SJCRH30 (cell line): ENCODE results near the gene FAM222A. TPM values are rescaled to one million over a fixed set of nuclear protein-coding genes. Genes with fewer than 3 reads are reported as not detected.

ENCODE experiments used
- DNase-seq, 2 experiments: peaks; one replicate each; pipeline ENCODE4 v3.0.0-alpha.2; 2015 to 2020
- H3K27ac ChIP-seq: fragments of 250-450 bp; sonication (Bioruptor Pico); 2 replicates; pipeline ENCODE4 v1.5.1; 2020; ENCODE audit warnings: mild to moderate bottlenecking, moderate library complexity
- H3K27me3 ChIP-seq: fragments of 250-450 bp; sonication (Bioruptor Pico); 2 replicates; pipeline ENCODE4 v1.5.1; 2020; ENCODE audit warnings: mild to moderate bottlenecking, moderate library complexity
- H3K36me3 ChIP-seq: fragments of 250-450 bp; sonication (Bioruptor Pico); 2 replicates; pipeline ENCODE4 v1.5.1; 2020; ENCODE audit warnings: mild to moderate bottlenecking, moderate library complexity
- H3K4me1 ChIP-seq: fragments of 250-450 bp; sonication (Bioruptor Pico); 2 replicates; pipeline ENCODE4 v1.5.1; 2020; ENCODE audit warnings: mild to moderate bottlenecking, moderate library complexity
- H3K4me3 ChIP-seq: fragments of 250-450 bp; sonication (Bioruptor Pico); 2 replicates; pipeline ENCODE4 v1.5.1; 2020; ENCODE audit warnings: mild to moderate bottlenecking, moderate library complexity
- H3K9me3 ChIP-seq: fragments of 250-450 bp; sonication (Bioruptor Pico); replicated peaks from 2 replicates; pipeline ENCODE4 v1.5.1; 2020; ENCODE audit warnings: mild to moderate bottlenecking, moderate library complexity
- total RNA-seq: library from RNA; depleted of rRNA; stranded (reverse); fragments of >200 nt; shearing (Covaris generic); gene quantifications from 2 replicates; pipeline ENCODE4 v1.2.3, GENCODE V29; 2014

Gene FAM222A
- total RNA-seq, 1 experiment from 2014 or later = 17.5 TPM

DNA sequence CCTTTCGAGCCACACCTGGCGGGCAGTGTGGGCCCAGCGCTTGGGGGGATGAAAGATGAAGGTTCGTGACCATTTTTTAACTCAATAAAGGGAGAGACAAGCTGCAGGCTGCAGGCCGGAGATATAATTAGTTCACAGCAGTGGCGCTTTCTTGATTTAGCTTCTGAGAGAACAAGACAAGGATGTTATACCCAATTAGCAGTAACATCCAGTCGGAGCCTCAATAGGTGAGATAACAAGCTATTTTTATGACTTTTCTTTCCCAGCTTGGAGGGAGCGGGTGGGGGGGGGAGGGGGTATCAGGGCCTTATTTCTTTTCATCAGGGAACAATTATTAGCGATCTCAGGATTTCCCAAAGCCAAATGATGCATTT is 9.1 kb downstream of the FAM222A start:
- H3K9me3 ChIP-seq = no peaks in the 10 kb centered on the region
- no peak overlapping the region for H3K4me3 ChIP-seq
- H3K4me1 ChIP-seq = peaks cover 41% of the 10 kb centered on the region
- DNase-seq = no peak
- no peak overlapping the region for H3K27ac ChIP-seq
- H3K27me3 ChIP-seq = no peaks in the 10 kb centered on the region
- H3K36me3 ChIP-seq = no peaks in the 10 kb centered on the region

DNA sequence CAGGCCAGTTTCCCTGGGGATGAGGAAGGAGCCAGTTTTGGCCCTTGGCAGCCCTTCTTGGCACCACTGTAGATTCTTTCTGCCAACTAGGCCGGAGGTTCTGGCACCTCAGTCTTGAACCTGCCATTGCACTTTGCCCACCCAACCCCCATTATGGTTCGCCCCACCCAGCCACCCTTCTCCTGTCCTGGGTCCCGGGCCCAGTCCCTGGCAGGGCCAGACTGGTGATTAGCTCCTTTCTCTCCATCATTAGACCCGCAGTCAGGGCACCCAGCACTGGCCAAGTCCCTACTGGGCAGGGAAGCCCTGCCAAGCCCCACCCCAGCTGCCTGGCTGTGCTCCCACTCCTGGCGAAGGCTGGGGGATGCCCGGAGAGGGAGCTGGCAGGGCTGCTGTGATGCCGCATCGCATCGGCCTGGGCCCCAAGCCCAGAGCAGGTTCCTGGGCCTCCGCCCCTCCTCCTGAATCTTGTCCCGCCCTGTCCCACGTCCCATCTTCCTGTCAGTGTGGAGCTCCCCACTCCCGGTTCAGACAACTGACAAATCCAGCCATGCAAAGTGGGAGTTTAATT is 9.8 kb downstream of the FAM222A start:
- DNase-seq = no peak
- no peak overlapping the region for H3K4me3 ChIP-seq
- H3K9me3 ChIP-seq = no peaks in the 10 kb centered on the region
- no peaks in the 10 kb centered on the region for H3K36me3 ChIP-seq
- H3K27ac ChIP-seq = no peak overlapping the region
- no peaks in the 10 kb centered on the region for H3K27me3 ChIP-seq
- H3K4me1 ChIP-seq = peaks cover 44% of the 10 kb centered on the region

DNA sequence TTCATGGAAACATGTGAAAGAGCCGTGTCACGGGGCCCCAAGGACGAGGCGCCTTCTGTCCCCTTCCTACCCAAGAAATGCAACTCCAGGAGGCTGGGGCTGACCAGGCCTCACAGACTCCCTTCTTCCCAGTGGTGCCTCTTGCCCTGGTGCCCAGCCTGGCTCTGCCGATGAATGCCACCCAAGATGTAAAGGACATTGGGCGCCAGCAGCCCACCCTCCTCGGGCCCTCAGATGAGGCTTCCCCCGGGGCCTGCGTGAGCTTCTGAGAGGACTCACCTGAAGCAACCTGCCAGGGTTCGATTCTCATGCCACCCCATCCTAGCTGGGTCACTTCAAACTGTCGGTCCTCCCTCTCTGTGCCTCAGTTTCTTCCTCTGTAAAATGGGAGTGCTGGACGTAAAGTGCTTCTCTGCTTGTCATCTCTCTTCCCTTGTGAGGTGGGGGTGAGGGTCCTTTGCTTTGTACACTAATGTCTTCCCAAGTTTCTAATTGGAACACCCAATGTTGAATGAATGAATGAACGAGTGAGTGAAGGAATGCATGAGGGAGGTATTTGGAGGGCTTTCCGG is 10.8 kb downstream of the FAM222A start:
- Histone ChIP-seq H3K4me1 (peaks cover 36% of the 10 kb centered on the region), H3K27me3 (no peaks in the 10 kb centered on the region), H3K36me3 (no peaks in the 10 kb centered on the region), H3K27ac (no peak overlapping the region), H3K4me3 (no peak overlapping the region), H3K9me3 (no peaks in the 10 kb centered on the region)
- no peak for DNase-seq

DNA sequence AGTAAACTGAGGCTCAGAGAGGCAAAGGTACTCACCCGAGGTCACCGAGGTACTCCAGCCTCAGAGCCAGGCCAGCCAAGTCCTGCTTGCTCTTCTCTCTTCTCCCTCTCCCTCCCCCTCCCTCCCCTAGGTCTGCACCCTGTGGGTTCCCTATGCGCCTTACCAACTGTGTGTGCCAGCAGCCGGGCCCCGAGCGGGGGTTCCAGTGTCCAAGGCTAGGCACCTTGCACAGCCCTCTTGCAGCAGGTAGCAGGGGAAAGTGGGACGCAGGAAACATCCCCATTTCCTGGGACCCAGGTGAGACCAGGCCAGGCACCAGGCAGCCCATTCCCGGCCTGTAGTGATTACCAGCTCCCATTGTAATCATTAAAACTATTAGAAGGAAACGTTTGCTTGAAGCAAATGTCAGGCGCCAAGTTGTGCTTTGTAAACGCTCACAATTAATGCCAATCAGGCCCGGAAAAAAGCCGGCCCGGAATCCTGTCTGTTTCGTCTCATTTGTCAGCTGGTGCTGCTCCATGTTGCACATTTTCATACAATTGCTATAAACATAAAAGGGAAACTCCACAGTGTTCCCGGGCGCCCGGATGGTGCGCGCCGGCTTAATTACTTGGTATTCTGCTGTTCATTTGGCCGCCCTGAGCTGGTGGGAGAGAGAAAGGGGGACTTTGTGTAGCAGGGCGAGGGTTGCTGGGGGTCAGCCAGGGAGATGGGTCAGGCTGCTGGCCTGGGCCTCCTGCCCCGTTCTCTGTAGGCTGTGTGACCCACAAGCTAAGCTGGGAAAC is 11.9 kb downstream of the FAM222A start:
- no peaks in the 10 kb centered on the region for H3K27me3 ChIP-seq
- no peak for DNase-seq
- peaks cover 25% of the 10 kb centered on the region for H3K4me1 ChIP-seq

DNA sequence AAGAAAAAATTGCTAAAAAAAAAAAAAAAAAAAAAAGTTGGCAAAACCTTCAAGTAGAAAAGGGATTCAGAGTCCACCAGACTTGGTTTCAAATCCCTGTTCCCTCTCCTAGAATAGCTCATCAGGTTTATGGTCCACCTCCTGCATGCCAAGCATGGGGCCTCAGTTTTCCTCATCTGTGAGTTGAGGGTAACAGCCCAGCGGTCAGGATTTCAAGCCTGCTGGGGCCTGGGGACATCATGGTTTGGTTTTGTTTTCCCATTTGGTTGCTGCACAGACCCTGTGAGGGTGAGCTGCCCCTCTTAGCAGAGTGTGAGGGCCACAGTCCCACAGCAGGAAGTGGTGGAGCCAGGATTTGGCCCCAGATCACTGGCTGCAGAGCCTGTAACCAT is 12.5 kb downstream of the FAM222A start:
- no peaks in the 10 kb centered on the region for H3K27me3 ChIP-seq
- no peaks in the 10 kb centered on the region for H3K36me3 ChIP-seq
- no peak overlapping the region for H3K4me3 ChIP-seq
- no peaks in the 10 kb centered on the region for H3K9me3 ChIP-seq
- H3K4me1 ChIP-seq = peaks cover 19% of the 10 kb centered on the region
- H3K27ac ChIP-seq = peak overlapping the region; percentile 88
- DNase-seq = no peak

More for the DNA sequence above, 11.9 kb downstream of the FAM222A start:
- H3K36me3 ChIP-seq = no peaks in the 10 kb centered on the region
- H3K9me3 ChIP-seq = no peaks in the 10 kb centered on the region
- no peak overlapping the region for H3K27ac ChIP-seq
- H3K4me3 ChIP-seq = no peak overlapping the region

DNA sequence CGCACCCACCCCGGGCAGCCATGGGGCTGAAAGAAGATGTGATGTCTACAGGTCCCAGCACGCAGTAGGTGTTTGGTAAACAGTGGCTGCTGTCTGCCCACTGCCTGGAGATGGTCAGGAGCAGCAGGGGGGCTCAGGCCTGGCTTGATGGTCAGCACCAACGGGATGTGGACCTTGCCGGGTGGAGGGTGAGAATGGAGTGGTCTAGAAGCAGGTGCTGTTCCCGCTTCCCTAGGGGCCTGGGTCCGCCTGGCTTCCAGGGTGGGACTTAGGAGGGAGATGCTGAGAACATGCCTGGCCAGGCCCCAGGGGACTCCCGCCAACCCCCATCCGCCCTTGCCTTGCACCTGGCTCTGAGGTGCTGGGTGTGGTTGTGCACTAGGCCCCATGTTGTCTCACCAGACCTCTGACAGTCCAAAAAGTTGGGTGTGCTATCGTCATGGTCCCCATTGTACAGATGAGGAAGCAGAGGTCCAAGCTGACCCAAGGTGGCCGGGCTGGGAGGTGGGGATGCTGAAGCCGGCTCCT is 12.9 kb downstream of the FAM222A start:
- no peaks in the 10 kb centered on the region for H3K9me3 ChIP-seq
- DNase-seq = peak in 1 of 2 experiments; percentile 28
- H3K27me3 ChIP-seq = no peaks in the 10 kb centered on the region
- H3K36me3 ChIP-seq = no peaks in the 10 kb centered on the region
- H3K27ac ChIP-seq = peak overlapping the region; percentile 88
- peaks cover 18% of the 10 kb centered on the region for H3K4me1 ChIP-seq
- no peak overlapping the region for H3K4me3 ChIP-seq

DNA sequence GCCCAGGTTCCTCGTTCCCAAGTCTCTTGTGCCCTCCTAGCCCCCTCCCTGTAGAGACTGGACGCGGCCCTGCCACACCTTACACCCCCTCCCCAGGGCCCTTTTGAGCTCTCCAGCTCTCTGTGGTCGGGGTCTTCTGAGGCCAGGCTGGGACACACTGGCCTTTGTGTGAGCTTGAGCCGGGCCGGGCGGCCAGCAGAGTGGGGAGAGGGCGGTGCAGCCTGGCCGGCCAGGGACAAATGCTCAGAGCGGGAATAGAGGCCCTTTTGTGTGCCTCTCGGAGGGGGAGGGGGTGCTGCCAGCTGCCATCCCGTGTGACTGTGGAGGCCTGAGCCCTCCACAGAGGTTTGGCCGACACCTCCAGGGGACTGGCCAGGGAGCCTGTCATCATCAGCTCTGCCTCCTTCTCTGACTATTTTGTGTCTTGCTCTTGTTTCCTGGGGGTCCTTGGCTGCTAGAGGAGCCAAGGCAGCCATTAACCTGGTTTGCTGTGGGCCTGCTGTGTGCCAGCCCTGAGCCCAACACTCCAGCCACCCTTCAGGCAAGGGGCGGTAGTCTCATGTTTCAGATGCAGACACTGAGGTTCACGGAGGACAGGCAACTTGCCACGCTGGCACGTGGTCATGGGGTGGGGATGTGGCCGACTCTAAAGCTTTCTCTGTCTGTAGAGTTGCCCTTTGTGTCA is 13.6 kb downstream of the FAM222A start:
- Histone ChIP-seq H3K27me3 (no peaks in the 10 kb centered on the region), H3K27ac (peak overlapping the region; percentile 88), H3K4me1 (peaks cover 18% of the 10 kb centered on the region), H3K9me3 (no peaks in the 10 kb centered on the region), H3K36me3 (no peaks in the 10 kb centered on the region), H3K4me3 (no peak overlapping the region)
- DNase-seq = peak; percentile 92 to 95

DNA sequence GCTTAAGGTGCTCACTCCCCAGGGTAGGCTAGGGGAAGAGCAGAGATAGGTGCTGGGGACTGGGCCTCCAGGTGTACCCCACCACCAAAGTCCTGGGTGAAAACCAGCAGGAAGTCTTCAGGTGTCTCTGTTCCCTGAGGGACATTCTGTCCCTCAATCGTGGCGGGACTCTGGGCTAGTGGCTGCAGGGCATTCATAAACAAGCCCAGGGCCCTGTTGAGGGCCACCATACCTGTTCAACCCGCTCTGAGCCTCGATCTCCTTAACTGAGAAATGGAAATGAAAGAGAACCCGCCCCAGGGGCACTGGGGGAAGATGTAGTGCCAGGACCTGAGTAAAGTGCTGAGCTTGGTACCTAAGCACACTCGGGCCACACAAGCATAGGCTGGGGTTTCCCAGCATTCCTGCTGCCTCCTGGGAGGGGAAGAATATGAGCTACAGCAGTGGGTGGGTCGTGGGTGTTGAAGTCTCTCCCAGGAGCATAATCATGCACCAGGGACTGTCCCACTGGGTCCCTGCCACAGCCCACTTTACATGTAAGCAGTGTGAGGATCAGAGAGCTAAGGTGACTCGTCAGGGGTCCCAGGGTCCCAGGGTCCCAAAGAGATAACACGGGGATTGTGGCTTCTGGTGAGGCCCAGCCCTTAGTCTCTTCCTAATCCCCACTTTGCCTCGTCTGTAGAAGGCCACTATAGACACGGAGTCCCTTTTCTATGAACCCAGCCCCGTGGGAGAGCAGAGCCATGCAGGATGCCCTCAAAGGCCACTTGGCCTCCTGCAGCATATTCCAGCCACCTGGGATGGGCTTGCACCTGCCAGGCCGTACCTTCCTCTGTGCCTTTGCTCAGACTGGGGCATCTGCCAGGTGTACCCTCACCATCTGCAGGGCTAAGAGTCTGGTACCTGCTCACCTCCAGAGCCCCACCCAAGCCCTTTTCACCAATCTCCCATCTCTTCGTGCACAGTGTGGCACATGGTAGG is 14.4 kb downstream of the FAM222A start:
- no peak for DNase-seq
- H3K36me3 ChIP-seq = no peaks in the 10 kb centered on the region
- peaks cover 18% of the 10 kb centered on the region for H3K4me1 ChIP-seq
- H3K27ac ChIP-seq = peak overlapping the region; percentile 88
- H3K4me3 ChIP-seq = no peak overlapping the region
- no peaks in the 10 kb centered on the region for H3K9me3 ChIP-seq
- no peaks in the 10 kb centered on the region for H3K27me3 ChIP-seq

DNA sequence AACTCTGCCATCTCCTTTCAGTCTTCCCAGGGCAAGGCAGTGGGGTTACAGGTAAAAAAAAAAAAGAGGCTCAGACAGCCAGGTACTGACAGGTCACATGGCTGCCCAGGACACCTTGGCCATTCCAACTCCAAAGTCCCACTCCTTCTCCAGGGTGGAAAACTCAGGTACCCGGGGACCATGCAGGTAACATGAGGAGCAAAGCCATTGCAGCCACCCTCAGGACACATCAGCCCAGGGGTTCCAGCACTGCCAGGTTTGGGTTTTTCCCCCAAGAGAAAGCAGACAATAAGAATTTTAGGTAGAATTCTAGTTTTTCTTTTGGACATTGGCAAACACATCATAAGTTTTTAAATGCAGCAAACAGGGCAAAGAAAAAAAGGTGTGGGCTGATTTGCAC is 15.3 kb downstream of the FAM222A start:
- H3K27ac ChIP-seq = no peak overlapping the region
- H3K36me3 ChIP-seq = no peaks in the 10 kb centered on the region
- H3K4me1 ChIP-seq = peaks cover 18% of the 10 kb centered on the region
- H3K4me3 ChIP-seq = no peak overlapping the region
- no peak for DNase-seq
- H3K9me3 ChIP-seq = no peaks in the 10 kb centered on the region
- H3K27me3 ChIP-seq = no peaks in the 10 kb centered on the region

DNA sequence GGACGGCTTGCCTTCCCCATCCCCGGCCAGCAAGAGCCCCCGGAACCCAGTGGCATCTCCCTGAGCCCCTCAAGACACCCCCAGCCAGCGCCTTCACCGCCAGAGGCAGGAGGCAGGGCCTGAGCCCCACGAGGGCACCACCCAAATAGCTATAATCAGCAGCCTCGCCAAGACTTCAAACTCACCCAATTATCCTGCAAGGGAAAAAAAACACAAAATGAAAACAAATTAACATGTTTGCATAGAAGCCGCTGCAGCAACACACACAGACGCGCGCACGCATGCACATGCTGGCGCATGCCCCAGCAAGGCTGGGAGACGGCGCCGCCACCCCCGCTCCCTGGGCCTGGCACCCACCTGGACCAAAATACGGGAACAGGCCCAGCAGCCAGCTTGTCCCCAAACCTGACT is 15.8 kb downstream of the FAM222A start:
- Histone ChIP-seq H3K36me3 (no peaks in the 10 kb centered on the region), H3K27me3 (no peaks in the 10 kb centered on the region), H3K4me3 (no peak overlapping the region), H3K9me3 (no peaks in the 10 kb centered on the region), H3K4me1 (peaks cover 18% of the 10 kb centered on the region), H3K27ac (no peak overlapping the region)
- no peak for DNase-seq

DNA sequence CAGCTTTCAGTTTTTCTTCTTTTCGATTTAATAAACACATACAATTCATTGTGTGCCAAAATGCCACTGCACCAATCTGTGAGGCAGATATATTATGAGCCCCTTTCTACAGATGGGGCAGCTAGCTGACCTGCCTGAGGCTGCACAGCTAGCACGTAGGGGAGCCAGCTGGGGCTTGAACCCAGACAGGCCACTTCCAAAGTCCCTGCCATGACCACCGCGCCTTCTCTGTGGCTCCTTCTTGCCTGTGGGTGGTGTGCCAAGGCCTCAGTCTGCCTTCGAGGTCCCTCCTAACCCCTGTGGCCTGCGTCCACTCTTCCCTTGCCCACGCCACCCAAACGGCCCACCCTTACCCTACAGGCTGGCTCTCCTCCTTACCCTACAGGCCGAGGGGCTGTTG is 16.2 kb downstream of the FAM222A start:
- Histone ChIP-seq H3K27me3 (no peaks in the 10 kb centered on the region), H3K4me3 (no peak overlapping the region), H3K9me3 (no peaks in the 10 kb centered on the region), H3K27ac (no peak overlapping the region), H3K4me1 (peaks cover 22% of the 10 kb centered on the region), H3K36me3 (no peaks in the 10 kb centered on the region)
- no peak for DNase-seq

DNA sequence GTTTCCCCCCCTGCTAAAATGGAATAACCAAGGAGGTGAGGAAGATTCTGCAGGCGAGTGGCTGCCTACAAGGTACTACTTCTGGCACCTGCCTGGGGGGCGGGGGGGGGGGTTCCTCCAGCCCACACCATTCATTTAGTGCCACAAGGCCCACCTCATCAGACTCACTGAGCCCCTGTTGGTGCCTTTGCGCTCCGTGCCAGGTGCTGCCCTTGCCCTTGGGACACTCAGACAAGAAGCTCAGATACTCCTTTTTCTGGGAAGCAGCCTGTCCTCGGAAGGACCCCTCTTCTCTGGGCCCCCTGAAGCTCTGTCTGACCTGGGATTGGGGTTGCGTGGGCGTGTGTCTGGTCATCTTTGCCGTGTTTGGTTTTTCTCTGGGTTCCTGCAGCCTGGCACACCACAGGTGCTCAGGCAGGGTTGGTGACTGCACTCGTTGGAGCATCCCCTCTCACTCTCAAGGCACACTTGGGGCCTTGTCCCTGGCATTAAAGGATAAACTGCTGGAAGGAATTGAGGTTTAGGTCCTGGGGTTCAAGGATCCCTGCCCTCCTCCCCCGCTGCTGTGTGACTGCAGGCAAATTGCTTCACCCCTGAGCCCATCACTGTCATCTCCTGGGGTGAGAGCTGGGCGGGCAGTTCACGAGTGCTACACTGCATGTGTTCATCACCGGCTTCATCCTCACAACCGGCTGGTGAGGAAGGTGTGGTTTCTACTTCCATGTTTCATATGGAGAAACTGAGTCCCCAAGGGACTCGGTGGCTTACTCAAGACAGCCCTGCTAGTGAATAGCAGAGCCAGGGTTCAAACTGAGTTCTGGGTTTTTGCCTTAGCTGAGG is 16.9 kb downstream of the FAM222A start:
- DNase-seq = no peak
- no peaks in the 10 kb centered on the region for H3K27me3 ChIP-seq

DNA sequence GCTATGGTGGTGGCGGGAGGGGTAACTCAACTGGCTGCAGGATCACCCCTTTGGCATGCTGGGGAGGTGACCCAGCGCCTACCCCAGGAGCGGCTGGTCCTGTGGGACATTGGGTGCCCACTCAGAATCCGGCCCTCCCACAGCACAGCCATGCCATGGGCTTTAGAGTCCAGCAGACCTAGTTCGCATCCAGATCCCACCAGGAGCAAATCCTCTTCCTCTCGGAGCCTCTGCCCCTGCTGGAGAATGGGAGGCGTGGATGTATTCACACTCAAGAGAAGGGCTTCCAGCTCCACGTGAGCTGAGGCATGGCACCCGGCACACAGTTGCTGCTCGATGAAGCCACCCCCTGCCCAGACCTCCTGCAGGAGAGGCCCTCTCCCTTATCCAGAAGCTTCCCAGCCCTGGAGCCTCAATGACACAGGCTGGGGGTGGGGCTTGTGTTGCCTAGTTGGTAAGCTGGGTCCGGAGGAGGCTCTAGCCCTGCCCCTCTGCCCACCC is 17.7 kb downstream of the FAM222A start:
- no peak for DNase-seq
- H3K4me3 ChIP-seq = no peak overlapping the region
- H3K36me3 ChIP-seq = no peaks in the 10 kb centered on the region
- no peak overlapping the region for H3K27ac ChIP-seq
- no peaks in the 10 kb centered on the region for H3K9me3 ChIP-seq
- H3K4me1 ChIP-seq = peaks cover 24% of the 10 kb centered on the region
- H3K27me3 ChIP-seq = no peaks in the 10 kb centered on the region

More for the DNA sequence above, 16.9 kb downstream of the FAM222A start:
- peaks cover 26% of the 10 kb centered on the region for H3K4me1 ChIP-seq
- H3K9me3 ChIP-seq = no peaks in the 10 kb centered on the region
- no peak overlapping the region for H3K27ac ChIP-seq
- H3K4me3 ChIP-seq = no peak overlapping the region
- H3K36me3 ChIP-seq = no peaks in the 10 kb centered on the region
